GM19395 (cell line): ENCODE measurements around the gene GRK4.
"Not testable (repeated sequence)": the region's sequence is repeated elsewhere in the genome, so short reads cannot be mapped to it uniquely, and the experiment has no call there.

Experiments
- ATAC-seq: cut with Tn5 transposase; IDR thresholded peaks from one replicate; pipeline ENCODE4 v1.9.1; 2021; ENCODE audit warnings: mild to moderate bottlenecking, moderate library complexity; ENCODE audit not compliant: unreplicated experiment

GRK4 gene

DNA sequence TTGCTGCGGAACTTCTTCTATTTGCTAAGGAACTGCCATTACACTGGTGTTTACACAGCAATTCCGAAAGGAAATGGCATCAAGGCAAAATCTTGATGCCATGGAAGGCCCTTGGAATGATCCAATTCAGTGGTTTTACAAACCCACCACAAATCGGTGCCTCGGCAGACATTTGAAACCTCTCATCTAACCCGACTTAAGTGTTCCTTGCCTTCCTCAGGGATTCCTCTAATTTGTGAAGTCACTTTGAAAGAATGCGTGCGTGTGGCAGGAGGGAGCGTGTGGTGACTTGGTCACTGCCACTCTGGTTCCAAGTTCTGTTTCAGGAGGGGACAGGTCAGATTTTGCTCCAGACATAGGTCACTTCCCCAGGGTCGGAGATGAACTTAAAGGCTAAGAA, 4.9 kb upstream of the GRK4 start:
- ATAC-seq: no peak

GRCh38 chr4:2960450-2960849, 2.9 kb upstream of the GRK4 start:
- ATAC-seq: not testable (repeated sequence)

DNA sequence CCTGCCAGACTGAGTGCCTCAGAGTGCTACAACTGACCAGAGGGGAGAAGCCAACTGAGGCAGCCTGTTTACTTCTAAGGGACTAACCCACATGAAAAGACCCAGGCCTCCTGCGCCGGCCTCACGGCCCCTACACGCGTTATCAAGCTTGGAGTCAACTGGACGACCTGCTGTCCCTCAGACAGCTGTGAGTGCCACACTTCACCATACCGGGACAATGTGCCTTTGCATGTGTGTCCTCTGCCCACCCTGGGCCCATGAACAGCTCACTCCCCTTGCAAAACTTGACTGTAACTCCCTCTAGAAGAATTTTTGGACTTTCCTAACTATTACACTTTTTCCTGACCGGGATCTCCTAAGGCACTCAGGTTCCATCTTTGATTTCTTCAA, 2.0 kb upstream of the GRK4 start:
- ATAC-seq: no peak

GRCh38 chr4:2961811-2962441, 1.4 kb upstream of the GRK4 start:
- no peak for ATAC-seq

DNA sequence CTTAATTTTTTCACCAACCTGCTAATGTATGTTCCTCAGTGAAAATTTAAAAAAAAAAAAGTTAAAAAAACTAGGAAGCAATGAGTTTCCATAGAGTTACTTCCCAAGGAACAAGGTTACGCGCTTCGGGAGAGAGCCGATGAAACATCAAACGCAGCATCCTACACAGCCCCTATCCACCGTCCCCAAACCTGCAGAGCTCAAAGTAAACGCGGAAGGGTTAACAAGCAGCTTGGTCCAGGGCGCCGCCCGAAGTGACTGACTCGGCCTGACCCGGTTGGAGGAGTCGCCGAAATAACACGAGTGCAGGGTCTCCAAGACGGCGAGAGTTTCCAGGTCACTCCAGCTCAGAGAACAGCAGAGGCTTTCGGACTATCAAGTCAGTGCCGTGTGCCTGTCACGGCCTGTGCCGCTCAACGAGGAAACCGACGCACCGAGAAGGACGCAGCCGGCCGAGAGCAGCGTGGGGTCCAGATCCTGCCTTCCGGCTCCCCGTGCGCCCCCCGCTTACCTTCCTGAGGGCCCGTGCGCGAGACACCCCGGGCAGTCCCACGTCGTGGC, 677 bp upstream of the GRK4 start:
- ATAC-seq: peak; percentile 37

DNA sequence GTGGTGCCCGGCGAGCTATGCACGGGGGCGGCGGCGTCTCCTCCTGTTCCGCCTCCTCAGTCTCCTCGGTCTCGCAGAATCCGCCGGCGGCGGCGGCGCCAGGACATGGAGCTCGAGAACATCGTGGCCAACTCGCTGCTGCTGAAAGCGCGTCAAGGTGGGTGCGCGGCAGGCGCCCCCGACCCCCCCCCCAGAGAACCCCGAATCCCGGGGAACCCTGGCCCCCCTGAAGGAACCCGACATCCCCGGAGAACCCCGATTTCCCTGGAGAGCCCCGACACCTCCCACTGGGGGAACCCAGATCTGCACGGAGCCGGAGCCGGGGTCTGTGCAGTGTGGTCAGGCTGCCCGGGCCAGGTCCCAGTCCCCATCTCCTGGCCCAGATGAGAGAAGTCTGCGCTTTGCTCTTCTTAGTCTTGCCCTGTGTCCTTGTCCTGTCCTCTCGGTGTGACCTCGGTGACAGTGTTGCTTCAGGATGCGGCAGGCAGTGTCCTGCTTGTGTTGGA, 648 bp downstream of the GRK4 start:
- ATAC-seq: peak; percentile 33

DNA sequence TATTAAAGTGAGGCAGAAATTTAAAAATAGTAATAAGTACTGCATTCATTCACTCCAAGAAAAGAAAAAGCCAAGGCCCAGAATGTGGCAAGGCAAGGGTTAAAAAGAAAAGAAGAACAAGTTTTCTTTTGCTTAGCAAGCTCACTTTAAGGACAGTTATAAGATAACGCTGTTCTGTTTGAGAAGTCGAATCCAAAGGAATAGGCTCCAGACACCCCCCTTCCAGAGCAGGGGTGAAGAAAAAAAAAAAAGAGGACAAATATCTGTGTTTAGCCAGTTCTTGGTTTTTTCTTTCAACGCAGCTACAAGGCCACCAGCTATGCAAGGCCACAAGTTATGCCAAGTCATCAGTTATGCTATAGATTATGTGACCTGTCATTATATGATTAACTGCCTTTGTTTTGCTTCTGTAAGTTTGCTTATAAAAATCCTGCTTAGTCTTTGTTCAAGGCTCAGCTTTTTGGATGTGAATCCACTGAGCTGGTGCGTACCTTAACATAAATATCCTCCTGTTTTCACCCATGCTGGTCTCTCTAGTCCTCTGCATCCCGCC, 1.4 kb downstream of the GRK4 start:
- ATAC-seq: no peak

GRCh38 chr4:2965262-2965661, 1.9 kb downstream of the GRK4 start:
- no peak for ATAC-seq

DNA sequence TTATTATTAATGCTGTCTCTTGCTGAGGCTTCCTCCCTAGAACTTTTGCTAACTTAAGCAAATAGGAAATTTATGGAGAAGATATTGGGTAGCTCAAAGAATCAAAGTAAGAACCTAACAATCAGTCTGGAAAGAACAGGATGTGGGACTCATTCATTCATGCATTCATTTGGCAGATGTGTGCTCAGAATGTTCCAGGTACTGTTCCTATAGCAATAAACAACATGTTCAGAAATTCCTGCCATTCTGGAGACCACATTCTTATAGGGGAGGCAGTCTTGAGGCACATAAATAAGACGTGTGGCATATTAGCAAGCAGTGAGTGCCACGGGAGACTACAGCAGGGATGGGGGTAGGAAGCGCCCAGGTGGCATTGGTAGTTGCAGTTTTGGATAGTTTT, 5.0 kb downstream of the GRK4 start:
- no peak for ATAC-seq

GRCh38 chr4:2971275-2971674, 7.9 kb downstream of the GRK4 start:
- ATAC-seq: no peak

DNA sequence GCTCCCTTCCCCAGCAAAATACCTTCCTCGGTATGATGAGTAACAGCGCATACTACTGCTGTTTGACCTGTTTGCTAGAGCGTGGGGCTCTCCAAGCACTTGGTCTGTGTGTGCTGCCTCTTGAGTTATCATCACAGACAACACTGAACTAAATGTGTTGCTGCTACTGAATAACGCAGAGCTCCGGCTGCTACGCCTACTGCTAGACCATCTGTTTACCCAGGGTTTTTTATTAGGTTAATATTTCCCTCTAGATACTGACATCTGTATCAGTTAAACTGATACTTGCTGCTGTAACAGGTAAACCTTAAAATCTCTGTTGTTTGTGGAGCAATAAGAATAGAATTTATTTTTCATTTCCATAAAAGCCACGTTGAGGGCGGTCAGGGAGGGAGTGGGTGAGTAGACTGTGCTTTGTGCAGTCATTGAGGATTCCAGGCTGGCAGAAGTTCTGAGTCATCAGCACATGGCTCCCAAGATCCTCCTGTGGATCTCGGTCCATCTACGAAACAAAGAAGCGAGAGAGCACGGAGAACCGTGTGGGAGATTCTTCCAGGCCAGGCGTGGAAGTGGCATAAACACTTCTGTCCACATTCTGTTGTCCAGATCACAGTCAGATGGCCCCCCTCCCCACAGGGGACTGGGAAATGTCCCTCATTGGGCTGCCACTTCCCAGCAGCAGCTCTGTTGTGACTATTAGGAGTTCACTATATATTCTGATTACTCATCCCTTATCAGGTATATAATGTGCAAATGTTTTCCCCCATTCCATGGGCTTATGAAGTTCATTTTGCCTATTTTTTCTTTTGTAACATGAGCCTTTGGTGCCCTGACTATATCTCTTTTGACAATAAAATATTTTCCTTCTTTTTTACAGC, 14.1 kb downstream of the GRK4 start:
- ATAC-seq: no peak

DNA sequence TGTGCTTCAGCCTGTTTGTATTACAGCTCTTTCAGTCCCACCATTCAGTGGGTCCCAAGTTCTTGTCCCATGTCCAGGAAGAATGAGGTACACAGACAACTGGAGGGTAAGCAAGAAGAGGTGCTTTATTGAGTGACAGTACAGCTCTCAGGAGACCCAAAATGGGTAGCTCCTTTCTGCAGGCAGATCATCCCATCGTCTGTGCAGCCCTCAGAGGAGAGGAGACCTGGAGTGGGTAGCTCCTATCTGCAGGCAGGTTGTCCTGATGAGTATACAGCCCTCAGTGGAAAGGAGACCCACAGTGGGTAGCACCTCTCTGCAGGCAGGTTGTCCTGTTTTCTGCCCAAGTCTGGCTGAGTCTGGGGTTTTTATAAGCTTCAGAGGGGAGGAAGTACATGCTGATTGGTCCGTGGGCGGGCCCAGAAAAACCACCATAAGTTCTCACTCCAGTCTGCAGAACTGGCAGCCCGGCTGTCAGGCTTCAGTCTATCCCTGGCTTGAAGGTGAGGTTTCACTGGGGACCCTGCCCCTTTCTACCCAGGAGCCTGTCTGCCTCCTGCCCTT, 18.0 kb downstream of the GRK4 start:
- no peak for ATAC-seq

DNA sequence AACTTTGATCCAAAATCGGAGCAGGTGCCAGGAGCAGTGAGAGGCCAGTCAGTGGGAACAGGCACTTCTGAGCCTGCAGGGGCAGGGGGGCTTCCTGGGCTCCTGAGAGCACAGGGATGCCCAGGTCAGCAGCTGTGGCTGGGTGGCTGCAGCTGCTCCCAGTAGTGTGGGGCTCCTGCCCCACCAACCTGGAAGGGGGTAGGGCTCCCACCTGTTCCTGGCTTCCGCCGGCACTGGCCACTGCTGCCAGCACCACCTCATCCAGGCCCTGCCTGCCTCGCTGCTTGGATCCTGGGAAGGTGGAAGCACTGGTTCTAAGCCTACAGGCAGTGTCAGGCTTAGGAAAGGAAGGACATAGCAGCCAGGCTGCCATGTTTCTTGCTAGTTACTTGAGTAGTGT, 18.6 kb downstream of the GRK4 start:
- ATAC-seq: no peak

GRCh38 chr4:2983715-2984114, 20.3 kb downstream of the GRK4 start:
- ATAC-seq: not testable (repeated sequence)

- ATAC-seq: no peak
These were observed 27.9 kb downstream of the GRK4 start for GRCh38 chr4:2991243-2991642.

DNA sequence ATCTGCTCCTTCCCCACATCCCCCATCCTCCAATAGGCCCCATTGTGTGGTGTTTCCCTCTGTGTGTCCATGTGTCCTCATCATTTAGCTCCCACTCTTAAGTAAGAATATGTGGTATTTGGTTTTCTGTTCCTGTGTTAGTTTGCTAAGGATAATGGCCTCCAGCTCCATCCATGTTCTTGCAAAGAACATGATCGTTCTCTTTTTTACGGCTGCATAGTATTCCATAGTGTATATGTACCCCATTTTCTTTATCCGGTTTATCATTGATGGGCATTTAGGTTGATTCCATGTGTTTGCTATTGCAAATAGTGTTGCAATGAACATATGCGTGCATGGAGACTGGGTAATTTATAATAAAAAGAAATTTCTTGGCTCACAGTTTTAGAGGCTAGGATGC, 31.5 kb downstream of the GRK4 start:
- ATAC-seq: no peak

GRCh38 chr4:2995546-2996265, 32.3 kb downstream of the GRK4 start:
- no peak for ATAC-seq

- no peak for ATAC-seq
These were observed 33.0 kb downstream of the GRK4 start for GRCh38 chr4:2996415-2996814.

DNA sequence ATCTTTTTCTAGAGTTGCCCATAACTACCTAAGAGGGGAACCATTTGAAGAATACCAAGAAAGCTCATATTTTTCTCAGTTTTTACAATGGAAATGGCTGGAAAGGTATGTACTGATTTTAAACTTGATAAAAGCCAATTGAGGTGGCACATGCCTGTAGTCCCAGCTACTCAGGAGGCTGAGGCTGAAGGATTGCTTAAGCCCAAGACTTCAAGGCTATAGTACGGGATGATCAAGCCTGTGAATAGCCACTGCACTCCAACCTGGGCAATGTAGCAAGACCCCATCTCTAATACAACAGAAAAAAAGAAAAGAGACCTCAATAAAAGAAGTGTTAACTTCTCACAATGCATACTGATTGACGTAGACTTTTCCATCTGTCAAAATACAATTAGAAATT, 44.4 kb downstream of the GRK4 start:
- no peak for ATAC-seq

- no peak for ATAC-seq
These were observed 46.1 kb downstream of the GRK4 start for GRCh38 chr4:3009422-3009821.

GRCh38 chr4:3010577-3010976, 47.2 kb downstream of the GRK4 start:
- ATAC-seq: no peak
